NCI-H2196 treated with DMSO at 0.1 percent for 48 hours (cell line): Measurements from ENCODE around the gene PACSIN1.
A peak's percentile ranks its signal among the peaks of the same experiment; 100 is the strongest.

Source experiments
- DNase-seq: peaks from one replicate; lab custom pipeline; 2025; ENCODE audit not compliant: unreplicated experiment; lab: John Stamatoyannopoulos, UW

The PACSIN1 gene

GRCh38 chr6:34465531-34466241 is at the start of gene PACSIN1:
TSS of gene PACSIN1 (plus strand) at chr6:34466076. CDS start at chr6:34526306, 60,230 bp downstream.
- peak; percentile 32 for DNase-seq

GRCh38 chr6:34416877-34417371 is 49.0 kb upstream of the PACSIN1 start:
- no peak for DNase-seq

GRCh38 chr6:34418367-34418766 is 47.5 kb upstream of the PACSIN1 start:
- DNase-seq: no peak

GRCh38 chr6:34423254-34423653 is 42.6 kb upstream of the PACSIN1 start:
- DNase-seq: no peak

GRCh38 chr6:34424200-34425131 is 41.4 kb upstream of the PACSIN1 start:
- DNase-seq: no peak

- DNase-seq: no peak
Observed at GRCh38 chr6:34425132-34425497, 40.8 kb upstream of the PACSIN1 start.

GRCh38 chr6:34425498-34426410 is 40.1 kb upstream of the PACSIN1 start, which contains the start of gene RPS10:
TSS of gene RPS10 (minus strand) at chr6:34426069. CDS start at chr6:34425221, 848 bp downstream.
- peak; percentile 78 for DNase-seq

- no peak for DNase-seq
Observed at GRCh38 chr6:34435916-34436315, 30.0 kb upstream of the PACSIN1 start.

- no peak for DNase-seq
Observed at GRCh38 chr6:34436803-34437643, 28.9 kb upstream of the PACSIN1 start.

- no peak for DNase-seq
Observed at GRCh38 chr6:34437644-34437970, 28.3 kb upstream of the PACSIN1 start.

- DNase-seq: no peak
Observed at GRCh38 chr6:34438705-34439104, 27.2 kb upstream of the PACSIN1 start.

- no peak for DNase-seq
Observed at GRCh38 chr6:34439442-34439841, 26.4 kb upstream of the PACSIN1 start.

- DNase-seq: no peak
Observed at GRCh38 chr6:34441526-34441925, 24.4 kb upstream of the PACSIN1 start.

GRCh38 chr6:34445313-34445860 is 20.5 kb upstream of the PACSIN1 start:
- no peak for DNase-seq

GRCh38 chr6:34447386-34447785 is 18.5 kb upstream of the PACSIN1 start:
- no peak for DNase-seq

GRCh38 chr6:34447910-34448309 is 18.0 kb upstream of the PACSIN1 start:
- no peak for DNase-seq

GRCh38 chr6:34451192-34451591 is 14.7 kb upstream of the PACSIN1 start:
- no peak for DNase-seq

GRCh38 chr6:34455831-34456230 is 10.0 kb upstream of the PACSIN1 start:
- no peak for DNase-seq

- no peak for DNase-seq
Observed at GRCh38 chr6:34457382-34457741, 8.5 kb upstream of the PACSIN1 start.
